ENCODE measurements around the gene HLA-DQB1.
A peak's percentile ranks its signal among the peaks of the same experiment; 100 is the strongest.
"Not testable (repeated sequence)": the region's sequence is repeated elsewhere in the genome, so short reads cannot be mapped to it uniquely, and the experiment has no call there.

Gene HLA-DQB1

GRCh38 chr6:32666420-32667300 is at the start of gene HLA-DQB1:
Gene HLA-DQB1, minus strand, starts transcription at chr6:32666657. Its CDS starts 50 bp downstream, at chr6:32666607.
- no peak for TF ChIP-seq POLR2A (IDR thresholded peaks at IDR 0.05; ENCODE audit: low read depth, low read length)
- FAIRE-seq, result peak; percentile 38
- peak; percentile 6 for DNase-seq (ENCODE audit: insufficient read length, low spot score)

DNA sequence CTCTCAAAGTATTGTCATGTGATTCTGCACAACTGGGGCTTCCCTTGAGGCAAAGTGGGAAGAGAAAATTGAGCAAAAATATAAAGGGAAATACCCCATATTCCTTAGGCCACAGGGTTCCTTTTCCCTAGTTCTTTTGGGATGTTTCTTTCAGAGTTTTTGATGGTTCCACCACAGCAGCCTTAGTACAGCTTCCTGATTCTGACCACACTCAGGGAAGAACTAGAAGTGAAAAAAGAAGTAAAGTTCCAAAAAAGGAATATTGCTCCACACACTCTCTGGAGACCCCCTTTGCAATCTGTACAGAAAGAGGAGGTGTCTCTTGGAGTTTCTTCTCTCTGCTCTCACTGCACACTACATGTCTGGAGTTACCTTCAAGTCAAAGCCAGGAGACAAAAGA is 46.8 kb upstream of the HLA-DQB1 start:
- FAIRE-seq (no peak), DNase-seq (ENCODE audit: insufficient read length, low spot score) (no peak)
- no peak for TF ChIP-seq POLR2A (IDR thresholded peaks at IDR 0.05; ENCODE audit: low read depth, low read length)

DNA sequence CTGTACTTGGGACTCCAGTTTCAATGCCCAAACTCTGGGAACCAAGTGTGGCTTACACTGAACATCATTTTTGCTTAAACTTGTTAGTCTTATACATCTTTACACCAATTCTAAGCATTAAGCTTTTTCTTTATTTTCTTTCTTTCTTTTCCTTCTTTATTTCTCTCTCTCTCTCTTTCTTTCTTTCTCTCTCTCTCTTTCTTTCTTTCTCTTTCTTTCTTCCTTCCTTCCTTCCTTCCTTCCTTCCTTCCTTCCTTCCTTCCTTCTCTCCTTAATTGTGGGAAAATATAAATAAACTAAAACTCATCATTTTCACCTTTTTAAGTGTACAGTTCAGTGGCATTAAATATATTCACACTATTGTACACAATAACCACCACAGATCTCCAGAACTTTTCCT is 43.2 kb upstream of the HLA-DQB1 start:
- no peak for TF ChIP-seq POLR2A (IDR thresholded peaks at IDR 0.05; ENCODE audit: low read depth, low read length)
- FAIRE-seq (no peak), DNase-seq (ENCODE audit: insufficient read length, low spot score) (no peak)

DNA sequence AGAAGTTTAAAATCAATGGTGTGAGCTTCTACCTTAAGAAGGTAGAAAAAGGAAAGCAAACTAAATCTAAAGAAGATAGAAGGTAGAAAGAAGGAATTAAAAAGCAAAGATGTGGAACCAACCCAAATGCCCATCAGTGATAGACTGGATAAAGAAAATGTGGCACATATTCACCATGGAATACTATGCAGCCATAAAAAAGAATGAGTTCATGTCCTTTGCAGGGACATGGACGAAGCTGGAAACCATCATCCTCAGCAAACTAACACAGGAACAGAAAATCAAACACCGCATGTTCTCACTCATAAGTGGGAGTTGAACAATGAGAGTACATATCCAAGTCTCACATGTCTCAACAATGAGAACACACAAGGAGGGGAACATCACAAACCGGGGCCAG is 38.7 kb upstream of the HLA-DQB1 start:
- not testable (repeated sequence) for DNase-seq (ENCODE audit: insufficient read length, low spot score); FAIRE-seq

DNA sequence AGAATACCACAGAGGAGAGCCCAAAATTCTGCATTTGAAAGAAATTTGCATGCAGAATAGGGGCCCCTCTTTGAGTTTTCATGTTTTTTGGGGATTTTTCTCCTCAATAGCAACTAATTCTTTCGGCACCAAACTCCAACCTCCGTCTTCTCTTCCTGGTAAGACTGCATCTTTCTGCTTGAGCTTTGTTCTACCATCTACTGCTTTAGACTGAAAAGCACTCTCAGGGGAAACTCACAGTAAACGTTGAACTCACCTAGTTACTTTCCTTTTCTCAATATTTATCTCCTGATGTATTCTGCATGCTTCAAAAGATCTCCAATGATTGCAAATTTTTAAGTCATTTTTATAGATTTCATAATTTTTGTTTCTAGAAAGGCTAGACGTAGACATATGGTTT is 36.9 kb upstream of the HLA-DQB1 start:
- DNase-seq (ENCODE audit: insufficient read length, low spot score), result no peak
- no peak for FAIRE-seq
- no peak for TF ChIP-seq POLR2A (IDR thresholded peaks at IDR 0.05; ENCODE audit: low read depth, low read length)

- DNase-seq (ENCODE audit: insufficient read length, low spot score) (peak; percentile 19), FAIRE-seq (peak; percentile 93)
- TF ChIP-seq POLR2A (IDR thresholded peaks at IDR 0.05; ENCODE audit: low read depth, low read length), result no peak
Measured at GRCh38 chr6:32700391-32701040, 34.1 kb upstream of the HLA-DQB1 start.

DNA sequence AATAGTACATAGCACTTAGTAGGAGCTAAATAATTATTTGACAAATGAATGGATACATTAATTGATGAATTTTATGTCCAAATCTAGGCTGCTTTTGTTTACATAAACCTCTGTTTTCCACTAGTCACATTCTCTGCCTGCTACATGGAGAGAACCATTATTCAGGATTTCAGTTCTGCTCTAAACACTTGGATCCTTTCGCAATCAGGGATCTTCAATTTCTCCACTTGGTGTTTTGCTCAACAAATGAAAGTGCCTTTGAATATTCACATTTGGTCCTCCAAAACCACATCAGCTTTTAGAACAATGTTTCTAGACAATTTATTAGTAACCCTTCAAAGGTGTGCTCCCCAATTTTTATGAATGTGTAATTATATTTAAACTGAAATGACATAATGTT is 30.6 kb upstream of the HLA-DQB1 start:
- FAIRE-seq (no peak), DNase-seq (ENCODE audit: insufficient read length, low spot score) (no peak)
- no peak for TF ChIP-seq POLR2A (IDR thresholded peaks at IDR 0.05; ENCODE audit: low read depth, low read length)

- no peak for DNase-seq (ENCODE audit: insufficient read length, low spot score)
Measured at GRCh38 chr6:32692019-32692418, 25.6 kb upstream of the HLA-DQB1 start.

GRCh38 chr6:32689531-32690501 is 23.4 kb upstream of the HLA-DQB1 start:
- TF ChIP-seq POLR2A (IDR thresholded peaks at IDR 0.05; ENCODE audit: low read depth, low read length), result no peak
- FAIRE-seq, result no peak
- no peak for DNase-seq (ENCODE audit: insufficient read length, low spot score)

More at GRCh38 chr6:32692019-32692418, 25.6 kb upstream of the HLA-DQB1 start:
- FAIRE-seq, result no peak
- no peak for TF ChIP-seq POLR2A (IDR thresholded peaks at IDR 0.05; ENCODE audit: low read depth, low read length)

DNA sequence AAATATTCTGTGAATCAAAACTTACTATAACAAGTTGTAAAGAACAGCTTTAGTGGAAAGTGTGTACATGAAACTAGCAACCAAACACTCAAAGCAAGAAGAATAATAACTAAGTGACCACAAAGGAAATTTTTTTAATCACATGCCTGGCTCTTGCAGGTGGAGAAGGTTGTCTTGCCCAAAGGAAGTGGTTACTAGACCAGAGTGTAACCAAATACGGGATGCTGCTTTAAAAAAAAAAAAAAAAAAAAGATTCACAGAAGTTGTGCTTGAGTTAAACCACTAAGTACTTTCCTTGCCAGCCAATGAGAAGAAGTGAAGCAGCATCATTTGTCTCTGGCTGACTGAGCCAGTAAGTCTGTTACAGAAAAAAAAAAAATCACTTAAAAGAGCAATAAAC is 19.1 kb upstream of the HLA-DQB1 start:
- FAIRE-seq, result no peak
- no peak for DNase-seq (ENCODE audit: insufficient read length, low spot score)
- no peak for TF ChIP-seq POLR2A (IDR thresholded peaks at IDR 0.05; ENCODE audit: low read depth, low read length)

- no peak for FAIRE-seq
- TF ChIP-seq POLR2A (IDR thresholded peaks at IDR 0.05; ENCODE audit: low read depth, low read length), result no peak
Measured at GRCh38 chr6:32684246-32684645, 17.8 kb upstream of the HLA-DQB1 start.

GRCh38 chr6:32680055-32680454 is 13.6 kb upstream of the HLA-DQB1 start:
- TF ChIP-seq POLR2A (IDR thresholded peaks at IDR 0.05; ENCODE audit: low read depth, low read length), result no peak
- FAIRE-seq, result no peak
- no peak for DNase-seq (ENCODE audit: insufficient read length, low spot score)

More at GRCh38 chr6:32684246-32684645, 17.8 kb upstream of the HLA-DQB1 start:
- DNase-seq (ENCODE audit: insufficient read length, low spot score), result no peak

GRCh38 chr6:32679492-32679891 is 13.0 kb upstream of the HLA-DQB1 start:
- no peak for DNase-seq (ENCODE audit: insufficient read length, low spot score)
- TF ChIP-seq POLR2A (IDR thresholded peaks at IDR 0.05; ENCODE audit: low read depth, low read length), result no peak
- no peak for FAIRE-seq

DNA sequence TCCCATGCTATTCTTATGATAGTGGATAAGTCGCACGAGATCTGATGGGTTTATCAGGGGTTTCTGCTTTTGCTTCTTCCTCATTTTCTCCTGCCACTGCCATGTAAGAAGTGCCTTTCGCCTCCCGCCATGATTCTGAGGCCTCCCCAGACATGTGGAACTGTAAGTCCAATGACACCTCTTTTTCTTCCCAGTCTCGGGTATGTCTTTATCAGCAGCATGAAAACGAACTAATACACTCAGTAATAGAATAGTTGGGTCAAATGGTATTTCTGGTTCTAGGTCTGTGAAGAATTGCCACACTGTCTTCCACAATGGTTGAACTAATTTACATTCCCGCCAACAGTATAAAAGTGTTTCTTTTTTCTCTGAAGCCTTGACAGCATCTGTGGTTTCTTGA is 7.7 kb upstream of the HLA-DQB1 start:
- not testable (repeated sequence) for FAIRE-seq; DNase-seq (ENCODE audit: insufficient read length, low spot score)

GRCh38 chr6:32671908-32672307 is 5.5 kb upstream of the HLA-DQB1 start:
- DNase-seq (ENCODE audit: insufficient read length, low spot score); FAIRE-seq: not testable (repeated sequence)
